LNCaP clone FGC (cell line): Measurements from ENCODE around the gene MGAT3.

Experiments used
- DNase-seq: peaks from one replicate; pipeline ENCODE4 v3.0.0-alpha.2; 2011; ENCODE audit warnings: low read depth
- H3K4me3 ChIP-seq: 2 replicates; pipeline ENCODE4 v1.5.1; 2011; ENCODE audit warnings: mild to moderate bottlenecking, low read depth, low read length, control low read depth
- TF ChIP-seq, protein P1 (sequence below): IDR thresholded peaks from 2 replicates; pipeline ENCODE4 v1.5.1; 2012; ENCODE audit warnings: mild to moderate bottlenecking; ENCODE audit not compliant: control insufficient read depth, insufficient read depth; ENCODE audit errors: extremely low read depth

The MGAT3 gene

GRCh38 chr22:39490135-39490798 lies 33.5 kb downstream of the MGAT3 start:
- H3K4me3 ChIP-seq, result no peak overlapping the region
- peak; percentile 67 for DNase-seq
- TF ChIP-seq, protein P1, sequence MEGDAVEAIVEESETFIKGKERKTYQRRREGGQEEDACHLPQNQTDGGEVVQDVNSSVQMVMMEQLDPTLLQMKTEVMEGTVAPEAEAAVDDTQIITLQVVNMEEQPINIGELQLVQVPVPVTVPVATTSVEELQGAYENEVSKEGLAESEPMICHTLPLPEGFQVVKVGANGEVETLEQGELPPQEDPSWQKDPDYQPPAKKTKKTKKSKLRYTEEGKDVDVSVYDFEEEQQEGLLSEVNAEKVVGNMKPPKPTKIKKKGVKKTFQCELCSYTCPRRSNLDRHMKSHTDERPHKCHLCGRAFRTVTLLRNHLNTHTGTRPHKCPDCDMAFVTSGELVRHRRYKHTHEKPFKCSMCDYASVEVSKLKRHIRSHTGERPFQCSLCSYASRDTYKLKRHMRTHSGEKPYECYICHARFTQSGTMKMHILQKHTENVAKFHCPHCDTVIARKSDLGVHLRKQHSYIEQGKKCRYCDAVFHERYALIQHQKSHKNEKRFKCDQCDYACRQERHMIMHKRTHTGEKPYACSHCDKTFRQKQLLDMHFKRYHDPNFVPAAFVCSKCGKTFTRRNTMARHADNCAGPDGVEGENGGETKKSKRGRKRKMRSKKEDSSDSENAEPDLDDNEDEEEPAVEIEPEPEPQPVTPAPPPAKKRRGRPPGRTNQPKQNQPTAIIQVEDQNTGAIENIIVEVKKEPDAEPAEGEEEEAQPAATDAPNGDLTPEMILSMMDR, result no peak

DNA sequence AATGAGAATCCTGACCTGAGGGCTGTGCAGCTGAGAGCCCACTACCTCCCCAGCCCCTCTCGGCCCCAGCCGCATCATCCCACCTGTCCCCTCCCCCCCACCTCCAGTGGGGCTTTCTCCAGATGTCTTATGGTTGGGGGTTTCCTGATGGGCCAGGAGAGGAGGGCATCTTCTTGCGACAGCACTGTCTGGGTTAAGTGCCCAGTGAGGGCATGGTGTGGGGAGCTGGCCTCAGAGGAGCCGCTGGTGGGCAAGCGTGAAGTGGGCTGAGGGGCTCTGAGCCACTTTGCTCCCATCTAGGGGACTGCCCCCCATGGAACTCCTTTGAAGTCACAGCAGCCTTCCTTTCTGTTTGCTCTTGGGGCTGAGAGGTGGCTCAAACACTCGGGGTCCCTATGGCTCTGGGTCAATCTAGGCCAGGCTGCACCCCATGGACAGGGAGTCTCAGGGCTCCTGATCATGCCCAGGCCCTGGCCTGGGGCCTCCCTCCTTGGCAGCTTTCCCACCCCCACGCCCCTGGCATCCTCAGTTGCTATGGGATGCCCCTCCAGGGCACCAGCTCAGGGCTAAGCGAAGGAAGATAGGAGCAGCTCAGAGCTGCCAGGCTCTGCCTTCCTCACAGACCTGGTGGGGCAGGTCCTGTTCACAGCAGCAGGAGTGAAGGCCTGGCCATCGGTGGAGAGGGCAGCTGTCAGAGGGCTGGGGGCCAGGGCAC lies 34.3 kb downstream of the MGAT3 start:
- TF ChIP-seq, protein P1, result no peak
- no peak for DNase-seq
- no peak overlapping the region for H3K4me3 ChIP-seq

GRCh38 chr22:39491696-39492095 lies 34.9 kb downstream of the MGAT3 start:
- H3K4me3 ChIP-seq, result no peak overlapping the region
- no peak for DNase-seq
- TF ChIP-seq, protein P1, result no peak

GRCh38 chr22:39492186-39492585 lies 35.4 kb downstream of the MGAT3 start:
- no peak overlapping the region for H3K4me3 ChIP-seq
- TF ChIP-seq, protein P1, result no peak
- no peak for DNase-seq

DNA sequence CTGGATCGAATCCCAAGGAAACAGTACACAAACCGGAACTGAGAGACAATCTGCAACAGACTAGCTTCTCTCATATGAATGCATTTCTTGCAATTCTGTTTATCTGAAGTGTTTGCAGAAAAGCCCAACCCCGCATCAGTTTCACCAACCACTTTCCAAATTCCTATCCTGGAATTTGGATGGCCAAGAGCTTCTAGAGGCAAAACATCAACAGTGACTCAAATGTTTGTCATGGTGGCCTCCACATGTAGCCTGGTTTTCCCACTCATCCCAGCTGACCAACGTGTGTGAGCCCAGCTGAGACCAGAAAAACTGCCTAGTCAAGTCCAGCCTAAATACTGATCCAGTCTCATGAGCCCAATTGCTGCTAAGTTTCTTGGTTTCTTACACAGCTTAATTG lies 36.9 kb downstream of the MGAT3 start:
- DNase-seq, result no peak
- TF ChIP-seq, protein P1, result no peak
- H3K4me3 ChIP-seq, result no peak overlapping the region

DNA sequence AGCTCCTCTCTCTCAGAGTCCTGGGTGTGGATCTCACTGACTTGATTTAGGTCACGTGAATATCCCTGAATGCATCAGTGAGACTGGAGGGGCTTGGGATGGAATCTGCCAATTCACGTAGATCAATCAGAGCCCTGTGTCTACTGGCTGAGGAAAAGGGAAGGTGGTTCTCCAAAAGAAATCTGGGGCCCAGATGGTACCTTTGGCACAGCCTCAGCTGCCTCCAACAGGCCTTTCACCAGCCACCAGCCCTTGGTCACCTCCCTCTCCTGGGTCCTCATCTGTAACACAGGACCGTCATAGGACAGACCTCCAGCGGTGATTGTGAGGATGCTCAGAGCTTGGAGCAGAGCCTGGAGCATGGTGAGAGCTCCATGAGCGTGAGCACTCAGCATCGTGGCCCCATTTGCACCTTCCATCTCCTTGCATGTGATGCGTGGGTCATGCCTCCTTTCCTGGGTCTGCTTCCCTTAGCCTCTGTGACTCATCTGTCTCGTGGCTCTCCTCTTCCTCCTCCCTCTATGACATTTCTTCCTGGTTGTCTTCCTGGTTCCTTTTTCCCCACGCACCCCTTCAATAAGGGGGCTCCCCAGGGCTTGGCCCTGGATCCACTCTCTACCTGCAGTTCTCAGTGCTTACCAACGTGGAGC lies 37.8 kb downstream of the MGAT3 start:
- no peak overlapping the region for H3K4me3 ChIP-seq
- TF ChIP-seq, protein P1, result no peak
- DNase-seq, result no peak
